ENCODE measurements around the gene PRKCZ. TPM values are rescaled to one million over a fixed set of nuclear protein-coding genes. Genes with fewer than 3 reads are reported as not detected.

Gene PRKCZ
- total RNA-seq, 1 donor: 0.72 TPM

DNA sequence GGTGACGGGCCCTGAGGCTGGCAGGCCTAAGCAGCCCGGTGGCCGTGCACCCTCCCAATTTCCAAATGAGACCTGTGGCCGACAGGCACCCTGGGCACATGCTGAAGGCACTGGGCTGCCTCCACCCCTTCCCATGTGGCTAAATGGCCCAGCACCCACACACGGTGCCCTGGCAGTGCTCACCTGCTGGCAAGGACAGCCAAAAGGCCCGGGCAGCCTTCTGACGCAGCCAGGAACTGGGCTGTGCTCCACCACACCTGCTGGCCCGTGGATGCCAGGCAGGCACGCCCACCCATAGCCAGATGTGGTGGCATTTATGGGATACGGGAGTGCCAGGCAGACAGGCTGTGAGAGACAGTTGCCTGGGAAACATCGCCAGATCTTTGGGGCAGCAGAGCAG lies 148.4 kb downstream of the PRKCZ start:
- Histone ChIP-seq H3K36me3 (ENCODE audit: insufficient read depth, low read length) (no peaks in the 10 kb centered on the region), H4K20me1 (ENCODE audit: insufficient read depth, low read length) (no peaks in the 10 kb centered on the region), H3K4me2 (ENCODE audit: insufficient read depth, low read length) (peak overlapping the region; percentile 93), H3K4me3 (ENCODE audit: insufficient read depth, low read length) (no peak overlapping the region), H3K4me1 (ENCODE audit: insufficient read depth, low read length) (peaks cover 8% of the 10 kb centered on the region), H3K27ac (ENCODE audit: low read depth, low read length) (peak overlapping the region; percentile 37), H3K9me3 (ENCODE audit: low read depth, low read length) (no peaks in the 10 kb centered on the region), H3K79me2 (ENCODE audit: insufficient read depth, low read length) (peaks cover 13% of the 10 kb centered on the region), H3K27me3 (ENCODE audit: insufficient read depth, low read length) (no peaks in the 10 kb centered on the region), H2AFZ (ENCODE audit: low read length) (no peak overlapping the region)
- TF ChIP-seq, protein P1, sequence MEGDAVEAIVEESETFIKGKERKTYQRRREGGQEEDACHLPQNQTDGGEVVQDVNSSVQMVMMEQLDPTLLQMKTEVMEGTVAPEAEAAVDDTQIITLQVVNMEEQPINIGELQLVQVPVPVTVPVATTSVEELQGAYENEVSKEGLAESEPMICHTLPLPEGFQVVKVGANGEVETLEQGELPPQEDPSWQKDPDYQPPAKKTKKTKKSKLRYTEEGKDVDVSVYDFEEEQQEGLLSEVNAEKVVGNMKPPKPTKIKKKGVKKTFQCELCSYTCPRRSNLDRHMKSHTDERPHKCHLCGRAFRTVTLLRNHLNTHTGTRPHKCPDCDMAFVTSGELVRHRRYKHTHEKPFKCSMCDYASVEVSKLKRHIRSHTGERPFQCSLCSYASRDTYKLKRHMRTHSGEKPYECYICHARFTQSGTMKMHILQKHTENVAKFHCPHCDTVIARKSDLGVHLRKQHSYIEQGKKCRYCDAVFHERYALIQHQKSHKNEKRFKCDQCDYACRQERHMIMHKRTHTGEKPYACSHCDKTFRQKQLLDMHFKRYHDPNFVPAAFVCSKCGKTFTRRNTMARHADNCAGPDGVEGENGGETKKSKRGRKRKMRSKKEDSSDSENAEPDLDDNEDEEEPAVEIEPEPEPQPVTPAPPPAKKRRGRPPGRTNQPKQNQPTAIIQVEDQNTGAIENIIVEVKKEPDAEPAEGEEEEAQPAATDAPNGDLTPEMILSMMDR (IDR thresholded peaks at IDR 0.05; ENCODE audit: extremely low read depth, low read depth, low read length): no peak
- no peak for DNase-seq (ENCODE audit: insufficient read length, low spot score, missing footprints)

DNA sequence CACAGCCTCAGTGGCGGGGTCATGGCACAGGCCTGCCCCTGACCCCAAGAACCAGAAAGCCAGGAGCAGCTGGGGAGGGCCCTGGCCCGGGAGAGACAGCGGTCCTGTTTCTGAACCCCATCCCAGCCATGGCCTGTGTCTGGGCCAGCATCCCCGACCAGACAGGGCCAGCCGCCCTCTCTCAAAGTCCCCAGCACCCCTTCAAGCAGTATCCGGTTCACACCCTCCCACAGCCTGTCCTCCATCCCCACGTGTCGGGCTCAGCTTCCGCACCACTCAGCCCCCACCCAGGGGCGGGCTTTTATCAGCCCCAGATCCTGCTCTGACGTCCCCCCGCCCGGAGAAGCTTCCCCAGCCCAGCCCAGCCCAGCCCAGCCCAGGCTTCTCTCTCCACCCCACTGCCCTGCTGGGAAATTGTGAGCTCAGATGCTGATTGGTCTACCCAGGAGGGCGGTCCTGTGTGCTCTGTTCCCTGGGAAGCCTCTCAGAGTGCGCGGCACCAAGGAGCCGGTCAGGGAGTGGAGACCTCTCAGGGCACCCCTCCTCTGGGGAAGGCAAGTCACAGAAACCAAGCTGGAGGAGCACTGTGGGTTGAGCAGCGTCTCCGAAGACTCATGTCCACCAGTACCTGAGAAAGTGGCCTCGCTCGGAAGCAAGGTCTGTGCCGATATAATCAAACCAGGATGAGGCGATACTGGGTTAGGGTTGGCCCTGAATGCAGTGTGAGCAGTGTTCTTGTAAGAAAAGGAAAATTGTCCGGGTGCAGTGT lies 149.0 kb downstream of the PRKCZ start:
- Histone ChIP-seq H3K4me2 (ENCODE audit: insufficient read depth, low read length) (peak overlapping the region; percentile 93), H2AFZ (ENCODE audit: low read length) (peak overlapping the region; percentile 97), H4K20me1 (ENCODE audit: insufficient read depth, low read length) (no peaks in the 10 kb centered on the region), H3K4me1 (ENCODE audit: insufficient read depth, low read length) (peaks cover 6% of the 10 kb centered on the region), H3K79me2 (ENCODE audit: insufficient read depth, low read length) (peaks cover 9% of the 10 kb centered on the region), H3K27me3 (ENCODE audit: insufficient read depth, low read length) (no peaks in the 10 kb centered on the region), H3K36me3 (ENCODE audit: insufficient read depth, low read length) (no peaks in the 10 kb centered on the region), H3K4me3 (ENCODE audit: insufficient read depth, low read length) (peak overlapping the region; percentile 80), H3K27ac (ENCODE audit: low read depth, low read length) (peak overlapping the region; percentile 72), H3K9me3 (ENCODE audit: low read depth, low read length) (no peaks in the 10 kb centered on the region)
- DNase-seq (ENCODE audit: insufficient read length, low spot score, missing footprints): peak; percentile 100
- TF ChIP-seq, protein P1 (IDR thresholded peaks at IDR 0.05; ENCODE audit: extremely low read depth, low read depth, low read length): no peak

DNA sequence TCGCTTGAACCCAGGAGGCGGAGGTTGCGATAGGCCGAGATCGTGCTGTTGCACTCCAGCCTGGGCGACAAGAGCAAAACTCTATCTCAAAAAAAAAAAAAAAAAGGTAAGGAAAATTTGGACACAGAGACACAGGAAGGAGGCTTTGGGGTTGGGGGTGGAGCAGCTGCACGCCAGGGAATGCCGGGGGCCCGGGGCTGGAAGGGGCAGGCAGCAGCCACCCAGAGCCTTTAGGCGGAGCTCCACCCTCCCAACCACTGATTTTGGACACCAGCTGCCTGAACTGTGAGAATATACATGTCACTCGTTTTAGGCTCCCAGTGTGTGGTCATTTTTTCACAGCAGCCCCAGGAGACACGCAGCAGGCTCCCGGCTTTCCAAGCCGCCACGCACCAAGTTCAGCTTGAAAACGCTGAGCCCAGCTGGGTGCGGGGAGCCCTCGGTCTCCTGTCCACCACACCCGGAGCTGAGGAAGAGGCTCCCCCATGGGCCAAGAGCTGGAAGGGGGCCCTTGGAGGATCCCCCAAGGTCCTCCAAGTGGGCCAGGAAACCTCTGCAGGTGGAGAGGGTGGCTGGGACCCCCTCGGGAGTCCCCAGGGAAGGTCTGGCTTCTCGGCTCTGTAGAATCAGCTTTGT lies 150.2 kb downstream of the PRKCZ start:
- Histone ChIP-seq H4K20me1 (ENCODE audit: insufficient read depth, low read length) (no peaks in the 10 kb centered on the region), H3K36me3 (ENCODE audit: insufficient read depth, low read length) (no peaks in the 10 kb centered on the region), H3K79me2 (ENCODE audit: insufficient read depth, low read length) (peaks cover 7% of the 10 kb centered on the region), H3K4me3 (ENCODE audit: insufficient read depth, low read length) (no peak overlapping the region), H2AFZ (ENCODE audit: low read length) (no peak overlapping the region), H3K4me1 (ENCODE audit: insufficient read depth, low read length) (peaks cover 6% of the 10 kb centered on the region), H3K4me2 (ENCODE audit: insufficient read depth, low read length) (no peak overlapping the region), H3K27ac (ENCODE audit: low read depth, low read length) (no peak overlapping the region), H3K9me3 (ENCODE audit: low read depth, low read length) (no peaks in the 10 kb centered on the region), H3K27me3 (ENCODE audit: insufficient read depth, low read length) (no peaks in the 10 kb centered on the region)
- TF ChIP-seq, protein P1 (IDR thresholded peaks at IDR 0.05; ENCODE audit: extremely low read depth, low read depth, low read length): no peak
- no peak for DNase-seq (ENCODE audit: insufficient read length, low spot score, missing footprints)

DNA sequence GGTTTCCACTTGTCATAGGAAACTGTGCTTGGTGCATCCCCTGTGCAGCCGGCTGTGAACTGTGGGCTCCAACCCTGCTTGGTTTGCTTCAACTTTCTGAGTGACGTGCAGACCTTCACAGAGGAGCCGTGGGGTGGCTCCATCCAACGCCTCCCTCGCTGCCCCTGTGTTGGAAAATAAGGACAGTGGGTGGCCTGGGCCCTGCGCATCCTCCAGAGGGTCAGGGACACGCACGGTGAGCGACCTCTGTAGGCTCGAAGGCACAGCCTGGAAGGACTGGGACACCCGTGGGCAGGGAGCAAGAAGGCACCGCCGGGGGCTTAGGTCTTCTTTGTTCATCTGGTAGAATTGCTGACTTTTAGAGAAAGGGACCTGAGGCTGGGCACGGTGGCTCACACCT lies 150.9 kb downstream of the PRKCZ start:
- no peak overlapping the region for H2AFZ ChIP-seq (ENCODE audit: low read length)
- H3K27me3 ChIP-seq (ENCODE audit: insufficient read depth, low read length): no peaks in the 10 kb centered on the region
- H3K79me2 ChIP-seq (ENCODE audit: insufficient read depth, low read length): peaks cover 5% of the 10 kb centered on the region
- peaks cover 6% of the 10 kb centered on the region for H3K4me1 ChIP-seq (ENCODE audit: insufficient read depth, low read length)
- TF ChIP-seq, protein P1 (IDR thresholded peaks at IDR 0.05; ENCODE audit: extremely low read depth, low read depth, low read length): no peak
- DNase-seq (ENCODE audit: insufficient read length, low spot score, missing footprints): no peak
- H4K20me1 ChIP-seq (ENCODE audit: insufficient read depth, low read length): no peaks in the 10 kb centered on the region
- no peak overlapping the region for H3K4me3 ChIP-seq (ENCODE audit: insufficient read depth, low read length)
- no peak overlapping the region for H3K27ac ChIP-seq (ENCODE audit: low read depth, low read length)
- no peaks in the 10 kb centered on the region for H3K9me3 ChIP-seq (ENCODE audit: low read depth, low read length)
- H3K4me2 ChIP-seq (ENCODE audit: insufficient read depth, low read length): no peak overlapping the region
- H3K36me3 ChIP-seq (ENCODE audit: insufficient read depth, low read length): no peaks in the 10 kb centered on the region

Data from osteoblast (primary cell).